Endothelial cell (in vitro differentiated cells): ENCODE measurements around the gene APCDD1L. TPM values are rescaled to one million over a fixed set of nuclear protein-coding genes. Genes with fewer than 3 reads are reported as not detected.
"Not testable (repeated sequence)": the region's sequence is repeated elsewhere in the genome, so short reads cannot be mapped to it uniquely, and the experiment has no call there.

Experiments used
- DNase-seq: peaks from one replicate; pipeline ENCODE4 v3.0.0; 2021; ENCODE audit warnings: low spot score
- H3K27ac Mint-ChIP-seq: one replicate; pipeline ENCODE4 v1.8.0; 2021; ENCODE audit warnings: mixed read lengths, inconsistent platforms; ENCODE audit not compliant: unreplicated experiment
- H3K27me3 Mint-ChIP-seq: one replicate; pipeline ENCODE4 v1.8.0; 2021; ENCODE audit warnings: mild to moderate bottlenecking, moderate library complexity, mixed read lengths, inconsistent platforms; ENCODE audit not compliant: unreplicated experiment
- H3K36me3 Mint-ChIP-seq: one replicate; pipeline ENCODE4 v1.8.0; 2021; ENCODE audit warnings: mild to moderate bottlenecking, low read depth, mixed read lengths, inconsistent platforms; ENCODE audit not compliant: unreplicated experiment
- H3K4me1 Mint-ChIP-seq: one replicate; pipeline ENCODE4 v1.8.0; 2021; ENCODE audit warnings: mild to moderate bottlenecking, mixed read lengths, inconsistent platforms; ENCODE audit not compliant: unreplicated experiment
- H3K4me3 Mint-ChIP-seq: one replicate; pipeline ENCODE4 v1.8.0; 2021; ENCODE audit warnings: mild to moderate bottlenecking, mixed read lengths, inconsistent platforms; ENCODE audit not compliant: unreplicated experiment
- H3K9me3 Mint-ChIP-seq: one replicate; pipeline ENCODE4 v1.8.0; 2021; ENCODE audit warnings: mixed read lengths, inconsistent platforms; ENCODE audit not compliant: unreplicated experiment
- total RNA-seq: library from RNA; stranded (reverse); fragmentation: NEBNext Ultra II Directional; extraction: Animal tissue kit (Norgen Biotek cat#: 25700); gene quantifications from one replicate; pipeline ENCODE4 v1.2.1, GENCODE V29; 2021; ENCODE audit not compliant: unreplicated experiment
- TF ChIP-seq, protein P1 (sequence below): fragments of 200-600 bp; sonication (generic); IDR thresholded peaks from one replicate; pipeline ENCODE4 v1.5.0; 2021; ENCODE audit warnings: antibody characterized with exemption; ENCODE audit not compliant: unreplicated experiment

APCDD1L gene
- total RNA-seq, 1 donor from 2014 or later, result not detected

DNA sequence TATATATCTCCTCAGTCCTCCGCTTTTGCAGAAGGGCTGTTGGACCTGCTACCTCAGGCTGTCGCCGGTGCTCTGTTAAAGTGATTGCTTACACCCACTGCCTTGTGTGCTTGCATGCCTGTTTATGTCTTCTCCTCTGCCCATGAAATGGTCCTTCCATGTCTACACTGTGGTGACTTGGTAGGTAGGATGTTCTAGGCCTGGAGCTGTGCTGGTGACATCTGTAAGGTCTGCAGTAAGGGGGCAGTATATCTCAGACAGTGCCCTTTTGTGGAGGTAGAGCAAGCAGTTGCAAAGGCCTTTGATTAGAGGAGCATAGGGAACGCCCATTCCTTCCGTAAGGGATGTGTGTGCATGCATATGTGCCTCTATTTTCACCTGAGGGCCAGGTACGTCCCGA lies 85.9 kb downstream of the APCDD1L start:
- H3K4me1 Mint-ChIP-seq, result no peaks in the 10 kb centered on the region
- peaks cover 5% of the 10 kb centered on the region for H3K36me3 Mint-ChIP-seq
- H3K27ac Mint-ChIP-seq, result no peak overlapping the region
- H3K9me3 Mint-ChIP-seq, result no peaks in the 10 kb centered on the region
- no peak for DNase-seq
- H3K27me3 Mint-ChIP-seq, result no peaks in the 10 kb centered on the region
- no peak overlapping the region for H3K4me3 Mint-ChIP-seq
- TF ChIP-seq, protein P1, sequence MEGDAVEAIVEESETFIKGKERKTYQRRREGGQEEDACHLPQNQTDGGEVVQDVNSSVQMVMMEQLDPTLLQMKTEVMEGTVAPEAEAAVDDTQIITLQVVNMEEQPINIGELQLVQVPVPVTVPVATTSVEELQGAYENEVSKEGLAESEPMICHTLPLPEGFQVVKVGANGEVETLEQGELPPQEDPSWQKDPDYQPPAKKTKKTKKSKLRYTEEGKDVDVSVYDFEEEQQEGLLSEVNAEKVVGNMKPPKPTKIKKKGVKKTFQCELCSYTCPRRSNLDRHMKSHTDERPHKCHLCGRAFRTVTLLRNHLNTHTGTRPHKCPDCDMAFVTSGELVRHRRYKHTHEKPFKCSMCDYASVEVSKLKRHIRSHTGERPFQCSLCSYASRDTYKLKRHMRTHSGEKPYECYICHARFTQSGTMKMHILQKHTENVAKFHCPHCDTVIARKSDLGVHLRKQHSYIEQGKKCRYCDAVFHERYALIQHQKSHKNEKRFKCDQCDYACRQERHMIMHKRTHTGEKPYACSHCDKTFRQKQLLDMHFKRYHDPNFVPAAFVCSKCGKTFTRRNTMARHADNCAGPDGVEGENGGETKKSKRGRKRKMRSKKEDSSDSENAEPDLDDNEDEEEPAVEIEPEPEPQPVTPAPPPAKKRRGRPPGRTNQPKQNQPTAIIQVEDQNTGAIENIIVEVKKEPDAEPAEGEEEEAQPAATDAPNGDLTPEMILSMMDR, result no peak

DNA sequence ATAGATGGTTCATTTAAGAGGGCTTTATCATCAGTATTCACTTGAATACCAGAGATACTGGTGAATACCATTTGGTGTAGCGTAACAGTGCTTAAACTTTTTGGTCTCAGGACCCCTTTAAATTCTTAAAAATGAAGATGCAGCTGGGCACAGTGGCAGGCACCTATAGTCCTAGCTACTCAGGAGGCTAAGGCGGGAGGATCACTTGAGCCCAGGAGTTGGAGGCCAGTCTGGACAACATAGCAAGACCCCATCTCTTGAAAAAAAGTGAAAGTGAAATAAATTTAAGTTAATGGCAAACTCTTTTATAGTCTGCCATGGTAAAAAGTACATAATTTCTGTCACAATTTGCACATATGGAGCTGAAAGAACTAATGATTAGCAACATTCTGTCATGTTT lies 86.8 kb downstream of the APCDD1L start:
- TF ChIP-seq, protein P1, result no peak
- no peaks in the 10 kb centered on the region for H3K27me3 Mint-ChIP-seq
- H3K27ac Mint-ChIP-seq, result no peak overlapping the region
- H3K36me3 Mint-ChIP-seq, result peaks cover 5% of the 10 kb centered on the region
- no peak for DNase-seq
- H3K4me3 Mint-ChIP-seq, result no peak overlapping the region
- H3K4me1 Mint-ChIP-seq, result no peaks in the 10 kb centered on the region
- no peaks in the 10 kb centered on the region for H3K9me3 Mint-ChIP-seq

DNA sequence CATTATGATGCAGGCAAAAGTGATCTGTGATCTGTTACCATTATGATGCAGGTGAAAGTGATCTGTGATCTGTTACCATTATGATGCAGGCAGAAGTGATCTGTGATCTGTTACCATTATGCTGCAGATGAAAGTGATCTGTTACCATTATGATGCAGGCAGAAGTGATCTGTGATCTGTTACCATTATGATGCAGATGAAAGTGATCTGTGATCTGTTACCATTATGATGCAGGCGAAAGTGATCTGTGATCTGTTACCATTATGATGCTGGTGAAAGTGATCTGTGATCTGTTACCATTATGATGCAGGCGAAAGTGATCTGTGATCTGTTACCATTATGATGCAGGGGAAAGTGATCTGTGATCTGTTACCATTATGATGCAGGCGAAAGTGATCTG lies 87.6 kb downstream of the APCDD1L start:
- not testable (repeated sequence) for H3K4me1 Mint-ChIP-seq, DNase-seq, H3K27ac Mint-ChIP-seq, H3K36me3 Mint-ChIP-seq, H3K27me3 Mint-ChIP-seq, H3K4me3 Mint-ChIP-seq, H3K9me3 Mint-ChIP-seq

DNA sequence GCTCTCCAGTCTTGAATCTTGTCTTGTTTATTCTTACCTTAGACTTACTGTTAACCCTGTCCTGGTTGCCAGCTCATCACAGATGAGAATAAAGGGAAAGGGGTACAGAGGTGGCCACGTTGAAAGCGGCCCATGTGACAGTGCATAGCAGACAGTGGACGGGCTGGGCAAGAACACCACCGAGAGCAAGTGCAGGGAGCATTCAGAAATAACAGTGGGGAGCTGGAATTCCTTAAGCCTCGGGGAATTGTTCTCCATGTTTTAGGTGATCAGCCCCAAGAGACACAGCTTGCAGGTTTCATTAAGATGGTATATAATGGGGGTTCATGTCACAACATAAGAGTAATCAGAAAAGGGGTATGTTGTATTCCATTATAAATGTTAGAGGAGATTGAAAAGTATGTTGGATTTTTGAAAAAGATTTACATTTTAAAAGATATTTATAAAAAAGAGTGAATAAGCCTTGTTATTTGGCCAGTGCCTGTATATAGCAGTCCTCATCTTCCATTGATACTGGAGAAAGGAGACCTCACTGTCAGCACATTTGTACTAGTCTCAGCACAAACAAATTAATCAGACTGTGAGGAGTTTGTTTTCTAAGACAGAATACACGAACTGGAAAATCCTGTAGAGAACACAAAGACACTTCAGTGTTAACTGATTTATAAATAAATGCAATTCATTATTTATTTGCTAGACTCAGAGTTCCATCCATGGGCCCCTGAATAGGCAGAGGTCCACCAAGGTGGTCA lies 90.8 kb downstream of the APCDD1L start:
- Mint-ChIP-seq H3K27ac (no peak overlapping the region), H3K9me3 (no peaks in the 10 kb centered on the region), H3K27me3 (no peaks in the 10 kb centered on the region), H3K4me1 (no peaks in the 10 kb centered on the region), H3K36me3 (peaks cover 9% of the 10 kb centered on the region), H3K4me3 (no peak overlapping the region)
- TF ChIP-seq, protein P1, result no peak
- DNase-seq, result no peak

DNA sequence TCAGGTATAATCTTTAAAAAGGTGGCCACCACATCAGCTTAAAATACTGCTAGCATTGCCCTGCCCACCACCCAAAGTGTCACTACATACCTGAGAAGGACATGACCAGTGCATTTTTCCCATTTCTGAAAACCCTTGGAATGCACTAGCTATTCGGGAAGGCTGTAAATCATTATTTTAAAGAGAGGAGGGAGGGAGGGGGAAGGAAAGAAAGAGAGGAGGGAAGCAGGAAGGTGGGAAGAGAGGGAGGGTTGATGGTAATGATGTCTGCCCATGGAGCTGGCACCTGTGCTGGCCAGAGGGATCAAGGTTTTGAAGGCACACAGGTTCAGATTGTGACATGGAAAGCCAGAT lies 93.7 kb downstream of the APCDD1L start:
- TF ChIP-seq, protein P1, result no peak
- H3K27ac Mint-ChIP-seq, result no peak overlapping the region
- H3K36me3 Mint-ChIP-seq, result peaks cover 16% of the 10 kb centered on the region
- no peak overlapping the region for H3K4me3 Mint-ChIP-seq
- peaks cover 11% of the 10 kb centered on the region for H3K4me1 Mint-ChIP-seq
- no peaks in the 10 kb centered on the region for H3K27me3 Mint-ChIP-seq
- no peak for DNase-seq
- H3K9me3 Mint-ChIP-seq, result no peaks in the 10 kb centered on the region
